HG03565 (cell line): ENCODE measurements around the gene CDCP1.

Source experiments
- ATAC-seq: cut with Tn5 transposase; IDR thresholded peaks from one replicate; pipeline ENCODE4 v1.9.1; 2021; ENCODE audit warnings: mild to moderate bottlenecking, moderate library complexity; ENCODE audit not compliant: unreplicated experiment

CDCP1 gene

GRCh38 chr3:45140141-45140769 is 5.9 kb downstream of the CDCP1 start:
- no peak for ATAC-seq

GRCh38 chr3:45139372-45140140 is 6.6 kb downstream of the CDCP1 start:
- ATAC-seq, result no peak

GRCh38 chr3:45137656-45138181 is 8.5 kb downstream of the CDCP1 start:
- no peak for ATAC-seq

- ATAC-seq, result no peak
Measured at GRCh38 chr3:45135959-45136358, 10.2 kb downstream of the CDCP1 start.

- ATAC-seq, result no peak
Measured at GRCh38 chr3:45134758-45135521, 11.2 kb downstream of the CDCP1 start.

- ATAC-seq, result no peak
Measured at GRCh38 chr3:45132568-45133211, 13.5 kb downstream of the CDCP1 start.

- ATAC-seq, result no peak
Measured at GRCh38 chr3:45131201-45131600, 15.0 kb downstream of the CDCP1 start.

GRCh38 chr3:45130476-45130875 is 15.7 kb downstream of the CDCP1 start:
- ATAC-seq, result no peak

- no peak for ATAC-seq
Measured at GRCh38 chr3:45128950-45129349, 17.2 kb downstream of the CDCP1 start.

GRCh38 chr3:45127130-45127822 is 18.9 kb downstream of the CDCP1 start:
- ATAC-seq, result no peak

GRCh38 chr3:45126730-45127129 is 19.4 kb downstream of the CDCP1 start:
- ATAC-seq, result no peak

GRCh38 chr3:45125550-45126026 is 20.6 kb downstream of the CDCP1 start:
- ATAC-seq, result no peak

GRCh38 chr3:45124956-45125355 is 21.2 kb downstream of the CDCP1 start:
- ATAC-seq, result no peak

GRCh38 chr3:45124352-45124751 is 21.8 kb downstream of the CDCP1 start:
- no peak for ATAC-seq

- no peak for ATAC-seq
Measured at GRCh38 chr3:45123581-45124269, 22.5 kb downstream of the CDCP1 start.

GRCh38 chr3:45123030-45123429 is 23.1 kb downstream of the CDCP1 start:
- ATAC-seq, result no peak

GRCh38 chr3:45120359-45121158 is 25.6 kb downstream of the CDCP1 start:
- no peak for ATAC-seq

GRCh38 chr3:45119824-45120358 is 26.3 kb downstream of the CDCP1 start:
- no peak for ATAC-seq

GRCh38 chr3:45119376-45119775 is 26.8 kb downstream of the CDCP1 start:
- no peak for ATAC-seq
